Renal cortex interstitium (tissue), 11 donors: ENCODE measurements around the gene ANO1. TPM values are rescaled to one million over a fixed set of nuclear protein-coding genes. Genes with fewer than 3 reads are reported as not detected.

Experiments
- DNase-seq, 11 donors: peaks; one replicate each; pipeline ENCODE4 v3.0.0-alpha.2; 2013; ENCODE audit warnings: low read depth in 9 of 11, low spot score in 4 of 11; ENCODE audit errors: extremely low read depth in 1 of 11
- polyA plus RNA-seq, 3 donors: library from polyadenylated mRNA; unstranded; fragments of 120-200 nt; gene quantifications; one replicate each; pipeline ENCODE4 v1.2.1, GENCODE V29; 2013; ENCODE audit not compliant: insufficient read length in 3 of 3

Gene ANO1
- polyA plus RNA-seq, 3 donors = 13.3 to 17.3 (median 16.7) TPM

- no peak for DNase-seq
Observed at GRCh38 chr11:70085815-70086769, 8.0 kb downstream of the ANO1 start.

GRCh38 chr11:70087446-70088167 lies 9.5 kb downstream of the ANO1 start:
- no peak for DNase-seq

- no peak for DNase-seq
Observed at GRCh38 chr11:70088735-70089250, 10.7 kb downstream of the ANO1 start.

GRCh38 chr11:70089631-70090030 lies 11.5 kb downstream of the ANO1 start:
- no peak for DNase-seq

GRCh38 chr11:70090961-70091381 lies 12.9 kb downstream of the ANO1 start:
- no peak for DNase-seq

- no peak for DNase-seq
Observed at GRCh38 chr11:70091638-70092037, 13.5 kb downstream of the ANO1 start.

GRCh38 chr11:70092959-70093715 lies 15.0 kb downstream of the ANO1 start:
- peak in 10 of 11 donors; percentile 68 to 87 (median 82) for DNase-seq

- DNase-seq = no peak
Observed at GRCh38 chr11:70095541-70096252, 17.6 kb downstream of the ANO1 start.

- DNase-seq = no peak
Observed at GRCh38 chr11:70097783-70098563, 19.9 kb downstream of the ANO1 start.

GRCh38 chr11:70098936-70099335 lies 20.8 kb downstream of the ANO1 start:
- DNase-seq = no peak

- no peak for DNase-seq
Observed at GRCh38 chr11:70099578-70100279, 21.6 kb downstream of the ANO1 start.

- DNase-seq = no peak
Observed at GRCh38 chr11:70100280-70100603, 22.1 kb downstream of the ANO1 start.

GRCh38 chr11:70100791-70101190 lies 22.7 kb downstream of the ANO1 start:
- no peak for DNase-seq

GRCh38 chr11:70103256-70103975 lies 25.3 kb downstream of the ANO1 start:
- peak in 2 of 11 donors; percentile 51 to 62 for DNase-seq

- no peak for DNase-seq
Observed at GRCh38 chr11:70104419-70104818, 26.3 kb downstream of the ANO1 start.

- no peak for DNase-seq
Observed at GRCh38 chr11:70104961-70105360, 26.8 kb downstream of the ANO1 start.

- DNase-seq = no peak
Observed at GRCh38 chr11:70105369-70105754, 27.2 kb downstream of the ANO1 start.
